Measurements from ENCODE around the gene ANTXRL.
A peak's percentile ranks its signal among the peaks of the same experiment; 100 is the strongest.
"Not testable (repeated sequence)": the region's sequence is repeated elsewhere in the genome, so short reads cannot be mapped to it uniquely, and the experiment has no call there.

The ANTXRL gene

GRCh38 chr10:46277840-46278239 is 9.0 kb upstream of the ANTXRL start:
- no peak for DNase-seq

- DNase-seq = not testable (repeated sequence)
These were observed 4.4 kb upstream of the ANTXRL start for GRCh38 chr10:46282421-46282831.

- peak; percentile 80 for DNase-seq
These were observed 3.8 kb upstream of the ANTXRL start for GRCh38 chr10:46282842-46283574.

- DNase-seq = no peak
These were observed 3.1 kb upstream of the ANTXRL start for GRCh38 chr10:46283580-46284285.

- DNase-seq = peak; percentile 83
These were observed 2.2 kb upstream of the ANTXRL start for GRCh38 chr10:46284286-46285229.

GRCh38 chr10:46285300-46285699 is 1.5 kb upstream of the ANTXRL start:
- DNase-seq = no peak

- no peak for DNase-seq
These were observed 704 bp upstream of the ANTXRL start for GRCh38 chr10:46285966-46286620.

- no peak for DNase-seq
These were observed 1.2 kb downstream of the ANTXRL start for GRCh38 chr10:46287846-46288477.

- no peak for DNase-seq
These were observed 1.9 kb downstream of the ANTXRL start for GRCh38 chr10:46288601-46289206.

GRCh38 chr10:46289209-46289810 is 2.5 kb downstream of the ANTXRL start:
- DNase-seq = no peak

- no peak for DNase-seq
These were observed 3.5 kb downstream of the ANTXRL start for GRCh38 chr10:46290101-46290886.

- no peak for DNase-seq
These were observed 5.2 kb downstream of the ANTXRL start for GRCh38 chr10:46291817-46292572.

GRCh38 chr10:46292573-46293023 is 5.8 kb downstream of the ANTXRL start:
- DNase-seq = no peak

GRCh38 chr10:46293228-46293627 is 6.4 kb downstream of the ANTXRL start:
- no peak for DNase-seq

- no peak for DNase-seq
These were observed 7.2 kb downstream of the ANTXRL start for GRCh38 chr10:46293832-46294640.

- no peak for DNase-seq
These were observed 7.9 kb downstream of the ANTXRL start for GRCh38 chr10:46294641-46295220.

GRCh38 chr10:46295350-46296010 is 8.7 kb downstream of the ANTXRL start:
- DNase-seq = not testable (repeated sequence)

- not testable (repeated sequence) for DNase-seq
These were observed 9.3 kb downstream of the ANTXRL start for GRCh38 chr10:46296086-46296485.

Data from CD4-positive, alpha-beta T cell treated with Interleukin-10 for 1 hour (primary cell).